Left ventricle myocardium inferior (tissue), 1 donor: ENCODE results near the gene TATDN3. TPM values are rescaled to one million over a fixed set of nuclear protein-coding genes. Genes with fewer than 3 reads are reported as not detected.
"Not testable (repeated sequence)": the region's sequence is repeated elsewhere in the genome, so short reads cannot be mapped to it uniquely, and the experiment has no call there.

Source experiments
- DNase-seq: peaks from one replicate; pipeline ENCODE4 v3.0.0-alpha.2; 2020
- H3K27ac ChIP-seq: fragments of 200-600 bp; replicated peaks from 2 replicates; pipeline ENCODE4 v1.8.0; 2021
- H3K27me3 ChIP-seq: fragments of 200-600 bp; 2 replicates; pipeline ENCODE4 v1.8.0; 2021; ENCODE audit warnings: low read depth
- H3K36me3 ChIP-seq: fragments of 200-600 bp; 2 replicates; pipeline ENCODE4 v1.8.0; 2021
- H3K4me1 ChIP-seq: fragments of 200-600 bp; 2 replicates; pipeline ENCODE4 v1.8.0; 2021
- H3K4me3 ChIP-seq: fragments of 200-600 bp; 2 replicates; pipeline ENCODE4 v1.8.0; 2021; ENCODE audit warnings: mild to moderate bottlenecking, moderate library complexity
- H3K9me3 ChIP-seq: fragments of 200-600 bp; replicated peaks from 2 replicates; pipeline ENCODE4 v1.8.0; 2021
- intact Hi-C: fragments of 100-400 bp; cut with micrococcal nuclease; formaldehyde crosslinking; loops from one replicate; pipeline ENCODE4 v1.11.0; 2022
- total RNA-seq: library from RNA; stranded (reverse); fragmentation: NEBNext Ultra II Directional; extraction: Animal tissue kit (Norgen Biotek cat#: 25700); gene quantifications from one replicate; pipeline ENCODE4 v1.2.1, GENCODE V29; 2021
- TF ChIP-seq, protein P1 (sequence below): fragments of 200-600 bp; IDR thresholded peaks from 2 replicates; pipeline ENCODE4 v1.8.0; 2021; ENCODE audit warnings: antibody characterized with exemption, mild to moderate bottlenecking, borderline replicate concordance
- donor health status: DM: no; HTN: yes; CAD: no; lungs with severe emphysema.

The TATDN3 gene
- total RNA-seq, 1 donor from 2014 or later: 23.5 TPM

DNA sequence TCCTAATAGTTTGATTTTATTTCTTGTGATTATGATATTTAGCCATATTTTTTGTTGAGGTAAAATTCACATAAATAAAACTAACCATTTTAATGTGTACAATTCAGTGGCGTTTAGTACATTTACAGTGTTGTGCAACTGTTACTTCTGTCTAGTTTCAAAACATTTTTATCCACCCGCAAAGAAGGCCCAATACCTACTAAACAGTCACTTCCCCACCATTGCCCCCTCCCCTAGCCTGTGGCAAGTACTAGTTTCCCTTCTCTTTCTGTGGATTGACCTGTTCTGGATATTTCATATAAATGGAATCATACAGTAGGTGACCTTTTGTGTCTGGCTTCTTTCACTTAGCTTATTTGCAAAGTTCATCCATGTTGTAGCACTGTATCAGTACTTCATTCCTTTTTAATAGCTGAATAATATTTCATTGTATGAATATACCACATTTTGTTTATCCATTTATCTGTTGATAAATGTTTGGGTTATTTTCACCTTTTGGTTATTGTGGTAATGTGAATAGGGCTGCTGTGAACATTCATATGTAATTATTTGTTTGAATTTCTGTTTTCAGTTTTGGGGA lies 70.5 kb downstream of the TATDN3 start:
- DNase-seq: no peak
- Histone ChIP-seq H3K9me3 (no peaks in the 10 kb centered on the region), H3K27ac (no peak overlapping the region), H3K4me1 (peaks cover 36% of the 10 kb centered on the region), H3K4me3 (no peak overlapping the region), H3K27me3 (no peaks in the 10 kb centered on the region), H3K36me3 (peaks cover 12% of the 10 kb centered on the region)
- intact Hi-C loops: no loop called here
- TF ChIP-seq, protein P1, sequence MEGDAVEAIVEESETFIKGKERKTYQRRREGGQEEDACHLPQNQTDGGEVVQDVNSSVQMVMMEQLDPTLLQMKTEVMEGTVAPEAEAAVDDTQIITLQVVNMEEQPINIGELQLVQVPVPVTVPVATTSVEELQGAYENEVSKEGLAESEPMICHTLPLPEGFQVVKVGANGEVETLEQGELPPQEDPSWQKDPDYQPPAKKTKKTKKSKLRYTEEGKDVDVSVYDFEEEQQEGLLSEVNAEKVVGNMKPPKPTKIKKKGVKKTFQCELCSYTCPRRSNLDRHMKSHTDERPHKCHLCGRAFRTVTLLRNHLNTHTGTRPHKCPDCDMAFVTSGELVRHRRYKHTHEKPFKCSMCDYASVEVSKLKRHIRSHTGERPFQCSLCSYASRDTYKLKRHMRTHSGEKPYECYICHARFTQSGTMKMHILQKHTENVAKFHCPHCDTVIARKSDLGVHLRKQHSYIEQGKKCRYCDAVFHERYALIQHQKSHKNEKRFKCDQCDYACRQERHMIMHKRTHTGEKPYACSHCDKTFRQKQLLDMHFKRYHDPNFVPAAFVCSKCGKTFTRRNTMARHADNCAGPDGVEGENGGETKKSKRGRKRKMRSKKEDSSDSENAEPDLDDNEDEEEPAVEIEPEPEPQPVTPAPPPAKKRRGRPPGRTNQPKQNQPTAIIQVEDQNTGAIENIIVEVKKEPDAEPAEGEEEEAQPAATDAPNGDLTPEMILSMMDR: no peak

GRCh38 chr1:212863345-212863744 lies 71.7 kb downstream of the TATDN3 start:
- peaks cover 28% of the 10 kb centered on the region for H3K4me1 ChIP-seq
- H3K27ac ChIP-seq, intact Hi-C loops, H3K27me3 ChIP-seq, H3K4me3 ChIP-seq, DNase-seq, H3K9me3 ChIP-seq: not testable (repeated sequence)
- H3K36me3 ChIP-seq: peaks cover 17% of the 10 kb centered on the region

DNA sequence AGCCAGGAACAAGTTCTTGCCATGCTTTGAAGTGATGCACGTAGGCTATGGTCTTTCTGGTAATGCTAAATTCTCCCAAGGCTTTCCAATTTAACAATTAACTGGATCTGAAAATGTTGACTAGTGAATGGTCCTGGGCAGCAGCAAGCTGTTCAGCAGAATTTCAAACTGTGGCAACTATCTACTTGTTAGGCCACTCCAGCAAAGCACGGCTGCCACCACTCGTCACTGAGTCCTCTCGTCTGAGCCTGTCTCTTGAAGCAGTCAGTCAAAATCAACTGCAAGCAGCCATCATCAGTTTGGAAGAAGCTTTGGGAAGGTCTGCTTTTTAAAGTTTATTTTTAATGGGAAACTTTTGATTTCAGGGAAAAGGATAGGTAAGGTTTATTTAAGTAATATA lies 72.5 kb downstream of the TATDN3 start:
- no peak for DNase-seq
- Histone ChIP-seq H3K36me3 (peaks cover 26% of the 10 kb centered on the region), H3K27ac (no peak overlapping the region), H3K4me1 (peaks cover 19% of the 10 kb centered on the region), H3K27me3 (no peaks in the 10 kb centered on the region), H3K9me3 (no peaks in the 10 kb centered on the region), H3K4me3 (no peak overlapping the region)
- TF ChIP-seq, protein P1: no peak
- intact Hi-C loops: no loop called here

Other genes with a start within 250 kb of the TATDN3 start
- gene ATF3, start 183.1 kb upstream of the TATDN3 start, total RNA-seq: 20.0 TPM
- gene BATF3, start 92.1 kb upstream of the TATDN3 start, total RNA-seq: 1.8 TPM
- 29.0 TPM for gene NSL1, start 117 bp upstream of the TATDN3 start, total RNA-seq
- not detected for gene SPATA45, start 55.8 kb downstream of the TATDN3 start, total RNA-seq
- gene FLVCR1, start 66.4 kb downstream of the TATDN3 start, total RNA-seq: 2.7 TPM
- 1.2 TPM for gene VASH2, start 158.6 kb downstream of the TATDN3 start, total RNA-seq
- 16.4 TPM for gene ANGEL2, start 224.0 kb downstream of the TATDN3 start, total RNA-seq